Lung (tissue), 12 donors: ENCODE measurements around the gene PSMB2. TPM values are rescaled to one million over a fixed set of nuclear protein-coding genes. Genes with fewer than 3 reads are reported as not detected.

ENCODE experiments used
- ATAC-seq: fragments of 200-7000 bp; cut with Tn5 transposase; one replicate; pipeline ENCODE4 v1.9.1; 2020; ENCODE audit warnings: moderate number of reproducible peaks; ENCODE audit not compliant: insufficient read depth, low FRiP score
- DNase-seq, 3 donors: peaks; one replicate each; pipeline ENCODE4 v3.0.0-alpha.2; 2013 to 2017
- H3K27ac ChIP-seq, 2 donors: one replicate each; pipeline ENCODE4 v1.5.1; 2013; ENCODE audit warnings: mild to moderate bottlenecking in 2 of 2, moderate library complexity in 2 of 2, control low read depth in 1 of 2, inconsistent platforms in 1 of 2, low read depth in 1 of 2, low read length in 1 of 2
- H3K27me3 ChIP-seq, 3 donors: one replicate each; pipeline ENCODE4 v1.5.1; 2013; ENCODE audit warnings: low read length in 2 of 3; ENCODE audit not compliant: control insufficient read depth in 3 of 3, insufficient read depth in 3 of 3
- H3K36me3 ChIP-seq, 4 donors: one replicate each; pipeline ENCODE4 v1.5.1; 2013; ENCODE audit warnings: low read length in 4 of 4, mild to moderate bottlenecking in 1 of 4, moderate library complexity in 1 of 4; ENCODE audit not compliant: control insufficient read depth in 4 of 4, insufficient read depth in 4 of 4
- H3K4me1 ChIP-seq, 5 donors: one replicate each; pipeline ENCODE4 v1.5.1; 2013; ENCODE audit warnings: low read length in 5 of 5, mild to moderate bottlenecking in 2 of 5, moderate library complexity in 1 of 5; ENCODE audit not compliant: control insufficient read depth in 5 of 5, insufficient read depth in 5 of 5
- H3K4me3 ChIP-seq: one replicate; pipeline ENCODE4 v1.5.1; 2013; ENCODE audit warnings: mild to moderate bottlenecking, control low read depth, moderate library complexity
- H3K9ac ChIP-seq, 2 donors: one replicate each; pipeline ENCODE4 v1.5.1; 2013; ENCODE audit warnings: low read length in 2 of 2, control low read depth in 1 of 2; ENCODE audit not compliant: insufficient read depth in 1 of 2
- H3K9me3 ChIP-seq, 4 donors: one replicate each; pipeline ENCODE4 v1.5.1; 2013; ENCODE audit warnings: low read length in 3 of 4, mild to moderate bottlenecking in 1 of 4, moderate library complexity in 1 of 4; ENCODE audit not compliant: control insufficient read depth in 4 of 4, insufficient read depth in 3 of 4
- CTCF ChIP-seq: IDR thresholded peaks from 2 replicates; pipeline ENCODE4 v1.5.1; 2012; ENCODE audit warnings: mild to moderate bottlenecking; ENCODE audit errors: control extremely low read depth, extremely low read depth
- WGBS, 2 donors: extraction: QIAGEN DNeasy Blood & Tissue Kit; methylation state at CpG; one replicate each; pipeline ENCODE4 v1.1.7; 2013; 5-methylcytosine and 5-hydroxymethylcytosine counted together
- polyA plus RNA-seq, 2 donors: library from polyadenylated mRNA; stranded (reverse); fragments of 200-250 nt; gene quantifications; one replicate each; pipeline ENCODE4 v1.2.1, GENCODE V29; 2013
- total RNA-seq, 2 donors: library from RNA; depleted of rRNA in 1 of 2; stranded (reverse); fragments of >200 nt in 1 of 2; gene quantifications; one replicate each; pipeline ENCODE4 v1.2.1, GENCODE V29; 2014 to 2021
- donor health status: control.
- donor health status: control.
- donor health status: Bipolar disorder and iron deficiency.
- donor health status: healthy.
- donor health status: DM: yes; HTN: yes; CAD: no.

PSMB2 gene
- total and polyA plus RNA-seq, 4 donors: 32.0 to 59.2 (median 57.8) TPM

- TF ChIP-seq CTCF: no peak
- ATAC-seq (no peak), DNase-seq (no peak)
- H3K36me3 ChIP-seq: peaks cover 21 to 43% (median 33%) of the 10 kb centered on the region in 4 donors
- H3K9me3 ChIP-seq: no peaks in the 10 kb centered on the region
- no peak overlapping the region for H3K4me3 ChIP-seq
- H3K4me1 ChIP-seq: no peaks in the 10 kb centered on the region
- 84 to 94% methylated on average over 3 of the region's 3 CpGs for WGBS, 2 donors
- H3K27ac ChIP-seq: no peak overlapping the region
- H3K27me3 ChIP-seq: no peaks in the 10 kb centered on the region
- H3K9ac ChIP-seq: no peak overlapping the region
These were observed 37.9 kb downstream of the PSMB2 start for GRCh38 chr1:35603468-35603867.

GRCh38 chr1:35600593-35600992, 40.7 kb downstream of the PSMB2 start:
- Histone ChIP-seq H3K9ac (no peak overlapping the region), H3K9me3 (no peaks in the 10 kb centered on the region), H3K27me3 (no peaks in the 10 kb centered on the region), H3K27ac (no peak overlapping the region), H3K36me3 (peaks cover 15 to 29% (median 18%) of the 10 kb centered on the region in 4 donors), H3K4me1 (no peaks in the 10 kb centered on the region), H3K4me3 (no peak overlapping the region)
- TF ChIP-seq CTCF: no peak
- ATAC-seq (no peak), DNase-seq (no peak)
- WGBS, 2 donors: 94 to 96% methylated on average over 3 of the region's 3 CpGs

GRCh38 chr1:35599411-35599810, 41.9 kb downstream of the PSMB2 start:
- H3K4me3 ChIP-seq: no peak overlapping the region
- H3K4me1 ChIP-seq: no peaks in the 10 kb centered on the region
- 89 to 90% methylated on average over 3 of the region's 3 CpGs for whole genome bisulfite sequencing, 2 donors
- TF ChIP-seq CTCF: no peak
- no peak for DNase-seq
- no peak overlapping the region for H3K9ac ChIP-seq
- ATAC-seq: no peak
- H3K27me3 ChIP-seq: no peaks in the 10 kb centered on the region
- H3K9me3 ChIP-seq: no peaks in the 10 kb centered on the region
- no peak overlapping the region for H3K27ac ChIP-seq
- peaks cover 15 to 20% (median 17%) of the 10 kb centered on the region in 4 donors for H3K36me3 ChIP-seq

- Histone ChIP-seq H3K36me3 (peaks cover 12 to 17% (median 14%) of the 10 kb centered on the region in 4 donors), H3K9ac (no peak overlapping the region), H3K9me3 (no peaks in the 10 kb centered on the region), H3K27me3 (no peaks in the 10 kb centered on the region), H3K27ac (no peak overlapping the region), H3K4me1 (no peaks in the 10 kb centered on the region), H3K4me3 (no peak overlapping the region)
- ATAC-seq (no peak), DNase-seq (no peak)
- no peak for TF ChIP-seq CTCF
- WGBS, 2 donors: 84 to 93% methylated on average over 2 of the region's 2 CpGs
These were observed 42.4 kb downstream of the PSMB2 start for GRCh38 chr1:35598895-35599294.
